Measurements from ENCODE around the gene SVOP.

GRCh38 chr12:108906971-108907370, 113.9 kb downstream of the SVOP start:
- TF ChIP-seq CTCF (IDR thresholded peaks at IDR 0.05) (no peak), POLR2A (IDR thresholded peaks at IDR 0.05) (no peak)

All from body of pancreas (tissue), 4 donors.